GM19351 (cell line): ENCODE data around the gene SLC25A19.
"Not testable (repeated sequence)": the region's sequence is repeated elsewhere in the genome, so short reads cannot be mapped to it uniquely, and the experiment has no call there.

Source experiments
- ATAC-seq: cut with Tn5 transposase; IDR thresholded peaks from one replicate; pipeline ENCODE4 v1.9.1; 2021; ENCODE audit warnings: mild to moderate bottlenecking, moderate library complexity; ENCODE audit not compliant: unreplicated experiment

Gene SLC25A19

DNA sequence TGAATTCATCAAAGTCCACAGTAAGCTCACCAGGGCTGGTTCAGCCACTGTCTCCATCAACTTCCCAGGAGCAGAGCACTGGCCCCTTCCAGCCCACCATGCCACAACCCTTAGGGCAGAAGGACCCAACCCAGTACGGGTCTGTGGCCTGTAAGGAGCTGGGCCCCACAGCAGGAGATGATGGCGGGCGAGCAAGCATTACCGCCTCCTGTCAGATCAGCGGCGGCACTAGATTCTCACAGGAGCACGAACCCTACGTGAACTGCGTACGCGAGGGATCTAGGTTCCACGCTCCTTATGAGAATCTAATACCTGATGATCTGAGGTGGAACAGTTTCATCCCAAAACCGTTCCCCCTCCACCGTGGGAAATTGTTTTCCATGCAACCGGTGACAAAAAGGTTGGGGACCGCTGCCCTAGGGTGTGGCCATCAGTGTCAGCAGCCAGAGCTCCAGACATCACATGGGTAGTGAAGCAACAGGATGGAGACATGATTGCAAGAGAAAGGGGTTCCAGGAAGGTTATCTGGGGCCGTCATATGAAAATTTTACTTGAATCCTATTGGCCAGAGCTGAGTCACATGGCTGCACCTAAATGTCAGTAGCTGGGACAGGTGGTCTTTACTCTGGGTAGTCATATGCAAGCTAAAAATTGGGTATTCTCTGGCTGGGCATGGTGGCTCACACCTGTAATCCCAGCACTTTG lies 12.4 kb upstream of the SLC25A19 start:
- no peak for ATAC-seq

DNA sequence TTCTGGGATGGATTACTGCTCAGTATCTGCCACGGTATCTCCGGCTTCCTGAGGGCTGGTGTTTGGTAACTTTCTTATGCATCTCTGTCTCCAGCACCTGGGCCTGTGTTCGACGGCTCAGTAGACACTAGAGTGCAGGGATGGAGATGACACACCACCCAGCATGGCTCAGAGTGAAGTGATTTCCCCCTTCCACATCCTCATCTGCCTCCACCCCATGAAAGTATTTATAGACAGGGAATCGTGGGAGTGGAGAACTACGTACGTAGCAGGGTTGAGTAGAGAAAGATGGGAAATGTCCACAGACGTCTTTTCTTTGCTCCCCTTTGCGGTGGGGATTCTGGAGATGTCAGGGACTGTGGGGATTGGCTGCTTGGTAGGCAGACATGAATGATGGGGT lies 11.8 kb upstream of the SLC25A19 start:
- no peak for ATAC-seq

DNA sequence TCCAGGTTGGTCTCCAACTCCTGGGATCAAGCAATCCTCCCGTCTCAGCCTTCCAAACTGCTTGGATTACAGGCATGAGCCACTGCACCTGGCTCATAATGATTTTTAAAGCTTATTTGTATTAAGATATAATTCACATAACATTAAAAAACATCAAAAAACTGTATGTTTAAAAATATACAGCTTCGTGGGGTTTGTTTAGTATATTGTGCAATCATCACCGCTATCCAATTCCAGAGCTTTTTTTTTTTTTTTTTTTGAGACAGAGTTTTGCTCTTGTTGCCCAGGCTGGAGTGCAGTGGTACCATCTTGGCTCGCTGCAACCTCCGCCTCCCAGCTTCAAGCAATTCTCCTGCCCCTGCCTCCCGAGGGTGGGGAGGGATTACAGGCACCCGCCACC lies 11.0 kb upstream of the SLC25A19 start:
- ATAC-seq, result no peak

DNA sequence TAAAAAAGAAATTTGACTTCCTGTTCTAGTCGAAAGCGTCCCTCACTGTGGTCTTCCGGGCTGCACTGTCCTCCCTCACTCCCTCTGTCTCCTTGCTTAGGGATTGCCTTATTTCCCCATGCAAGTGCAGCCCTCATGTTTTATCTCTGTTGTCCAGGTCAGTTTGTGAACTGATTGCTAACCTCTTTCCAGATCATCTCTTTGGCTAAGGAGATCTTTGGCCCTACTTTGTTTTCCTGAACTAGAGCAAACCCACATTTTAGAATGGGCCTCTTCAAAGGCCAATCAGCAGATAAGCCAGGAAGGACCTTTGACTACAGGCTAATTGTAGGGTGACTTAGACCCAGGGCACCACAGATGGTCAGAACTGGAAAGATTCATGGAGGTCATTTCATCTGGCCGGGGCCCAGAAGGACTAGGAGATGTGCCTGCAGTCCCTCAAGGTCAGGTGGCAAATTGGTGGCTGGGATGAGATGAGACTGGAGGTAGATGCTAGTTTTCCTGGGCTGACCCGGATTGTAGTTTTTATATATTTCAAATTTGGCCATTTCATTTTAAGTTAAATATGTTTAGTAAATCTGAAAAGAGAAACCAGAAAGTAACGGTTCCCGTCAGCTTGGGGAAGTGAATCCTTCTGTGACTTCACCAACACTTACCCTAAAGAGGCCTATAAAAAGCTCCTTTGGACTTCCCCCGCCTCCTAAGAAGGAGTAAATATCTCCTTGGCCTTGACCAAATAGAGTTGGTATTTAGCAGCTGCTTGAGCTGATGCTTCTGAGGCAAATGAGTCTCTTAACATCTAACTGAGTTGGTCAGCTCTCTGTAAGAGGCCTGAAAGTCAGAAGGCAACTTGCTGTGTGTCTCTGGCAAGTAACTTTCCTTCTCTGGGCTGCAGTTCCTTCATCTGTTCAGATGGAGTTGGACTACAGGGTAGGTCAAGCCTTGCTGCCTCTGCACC lies 6.2 kb upstream of the SLC25A19 start:
- peak; percentile 64 for ATAC-seq

DNA sequence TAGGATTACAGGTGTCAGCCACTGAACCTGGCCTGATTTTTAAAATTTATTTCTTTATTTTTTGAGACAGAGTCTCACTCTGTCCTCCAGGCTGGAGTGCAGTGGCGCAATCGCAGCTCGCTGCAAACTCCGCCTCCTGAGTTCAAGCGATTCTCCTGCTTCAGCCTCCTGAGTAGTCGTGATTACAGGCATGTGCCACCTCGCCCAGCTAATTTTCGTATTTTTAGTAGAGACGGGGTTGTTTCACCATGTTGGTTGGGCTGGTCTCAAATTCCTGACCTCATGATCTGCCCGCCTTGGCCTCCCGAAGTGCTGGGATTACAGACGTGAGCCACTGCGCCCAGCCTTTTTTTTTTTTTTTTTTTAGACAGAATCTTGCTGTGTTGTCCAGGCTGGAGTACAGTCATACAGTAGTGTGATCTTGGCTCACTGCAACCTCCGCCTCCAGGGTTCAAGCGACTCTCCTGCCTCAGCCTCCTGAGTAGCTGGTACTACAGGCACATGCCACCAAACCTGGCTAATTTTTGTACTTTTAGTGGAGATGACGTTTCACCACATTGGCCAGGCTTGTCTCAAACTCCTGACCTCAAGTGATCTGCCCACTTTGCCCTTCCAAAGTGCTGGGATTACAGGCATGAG lies 3.7 kb upstream of the SLC25A19 start:
- not testable (repeated sequence) for ATAC-seq

DNA sequence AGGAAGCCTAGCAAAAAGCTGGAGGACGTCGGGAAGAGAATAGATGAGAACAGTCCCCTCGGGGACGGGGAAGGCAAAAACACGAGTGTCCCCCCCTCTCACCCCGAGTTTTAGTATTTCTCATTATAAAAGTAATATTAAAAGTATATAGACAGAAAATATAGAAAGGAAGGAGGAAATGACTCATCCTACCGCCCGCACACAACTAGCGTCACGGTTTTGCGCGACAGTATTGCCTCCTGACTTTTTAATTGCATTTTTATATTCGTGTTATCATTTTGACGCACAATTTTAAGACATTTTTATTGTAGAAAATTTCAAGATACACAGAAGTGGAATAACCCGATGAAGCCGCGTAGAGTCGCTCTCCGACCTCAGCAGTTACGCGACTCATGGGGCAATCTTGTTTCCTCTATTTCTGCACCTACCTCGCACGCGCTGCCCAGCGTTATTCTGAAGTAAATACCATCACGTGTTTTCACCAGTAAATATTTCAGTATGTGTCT lies 652 bp upstream of the SLC25A19 start:
- ATAC-seq, result no peak

DNA sequence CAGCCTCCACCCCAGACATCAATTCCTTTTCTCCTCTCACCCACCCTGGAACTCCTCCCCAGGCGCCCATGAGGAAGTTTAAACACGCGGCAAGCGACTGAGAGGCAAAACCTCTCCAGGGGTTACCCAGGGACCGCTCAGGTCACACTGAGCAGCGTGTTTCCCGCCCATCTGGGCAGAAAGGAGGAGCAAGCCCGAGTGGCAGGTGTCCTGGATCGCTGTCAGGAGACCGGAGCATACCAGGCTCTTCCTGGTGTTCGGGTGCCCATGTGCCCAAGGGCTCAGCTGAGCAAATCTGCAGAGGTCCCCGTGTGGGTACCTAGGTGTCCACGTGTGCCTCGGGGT lies 491 bp downstream of the SLC25A19 start:
- ATAC-seq, result peak; percentile 20

DNA sequence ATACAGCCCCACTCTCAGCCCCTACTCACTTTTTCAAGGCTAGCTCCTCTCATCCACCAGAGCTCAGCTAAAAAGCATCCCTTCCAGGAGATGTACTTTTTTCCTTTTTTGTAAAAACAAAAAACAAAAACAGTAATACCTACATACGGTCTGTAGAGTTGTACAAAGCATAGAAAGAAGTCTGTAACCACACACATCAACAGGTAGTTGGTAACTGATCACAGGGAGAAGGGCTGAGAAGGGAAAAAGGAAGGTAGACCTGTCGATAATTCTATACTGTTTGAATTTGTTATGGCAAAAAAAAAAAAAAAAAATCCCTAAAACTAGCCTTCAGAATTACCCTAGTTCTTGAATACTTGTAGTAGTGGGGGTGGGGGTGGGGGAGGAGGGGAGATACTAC lies 874 bp downstream of the SLC25A19 start:
- ATAC-seq, result no peak

DNA sequence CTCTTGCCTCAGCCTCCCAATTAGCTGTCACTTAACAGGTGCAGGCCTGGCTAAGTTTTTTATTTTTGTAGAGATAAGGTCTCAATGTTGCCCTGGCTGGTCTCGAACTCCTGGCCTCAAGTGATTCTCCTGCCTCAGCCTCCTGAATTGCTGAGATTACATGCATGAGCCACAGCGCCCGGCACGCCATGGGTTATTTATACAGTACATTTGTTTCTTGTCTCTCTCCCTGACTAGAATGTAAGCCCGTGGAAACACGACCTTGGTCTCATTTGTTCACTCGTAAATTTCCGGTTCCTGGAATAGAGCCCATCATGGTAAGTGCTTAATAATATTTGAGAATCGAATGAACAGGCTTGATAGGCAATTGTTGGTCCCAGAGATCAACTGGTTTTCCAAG lies 2.0 kb downstream of the SLC25A19 start:
- no peak for ATAC-seq

DNA sequence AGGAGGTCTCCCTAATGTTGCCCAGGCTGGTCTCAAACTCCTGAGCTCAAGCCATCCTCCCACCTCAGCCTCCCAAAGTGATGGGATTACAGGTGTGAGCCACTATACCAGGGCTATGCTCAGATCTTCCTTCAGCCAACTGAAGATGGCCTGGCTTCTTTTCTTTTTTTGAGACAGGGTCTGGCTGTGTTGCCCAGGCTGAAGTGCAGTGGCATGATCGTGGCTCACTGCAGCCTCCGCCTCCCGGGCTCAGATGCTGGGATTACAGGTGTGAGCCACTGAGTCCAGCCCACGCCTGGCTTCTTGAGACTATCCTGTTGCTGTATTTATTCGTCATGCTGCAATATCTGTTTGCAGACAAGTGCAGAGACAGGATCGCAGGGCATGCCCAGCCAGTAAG lies 4.1 kb downstream of the SLC25A19 start:
- no peak for ATAC-seq

DNA sequence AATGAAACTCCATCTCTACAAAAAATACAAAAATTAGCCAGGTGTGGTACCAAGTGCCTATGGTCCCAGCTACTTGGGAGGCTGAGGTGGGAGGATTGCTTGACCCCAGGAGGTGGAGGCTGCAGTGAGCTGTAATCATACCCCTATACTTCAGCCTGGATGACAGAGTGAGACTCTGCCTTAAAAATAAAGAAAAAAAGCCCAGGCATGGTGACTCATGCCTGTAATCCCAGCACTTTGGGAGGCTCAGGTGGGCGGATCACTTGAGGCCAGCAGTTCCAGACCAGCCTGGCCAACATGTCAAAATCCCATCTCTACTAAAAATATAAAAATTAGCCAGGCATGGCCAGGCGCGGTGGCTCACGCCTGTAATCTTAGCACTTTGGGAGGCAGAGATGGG lies 9.0 kb downstream of the SLC25A19 start:
- ATAC-seq, result not testable (repeated sequence)

DNA sequence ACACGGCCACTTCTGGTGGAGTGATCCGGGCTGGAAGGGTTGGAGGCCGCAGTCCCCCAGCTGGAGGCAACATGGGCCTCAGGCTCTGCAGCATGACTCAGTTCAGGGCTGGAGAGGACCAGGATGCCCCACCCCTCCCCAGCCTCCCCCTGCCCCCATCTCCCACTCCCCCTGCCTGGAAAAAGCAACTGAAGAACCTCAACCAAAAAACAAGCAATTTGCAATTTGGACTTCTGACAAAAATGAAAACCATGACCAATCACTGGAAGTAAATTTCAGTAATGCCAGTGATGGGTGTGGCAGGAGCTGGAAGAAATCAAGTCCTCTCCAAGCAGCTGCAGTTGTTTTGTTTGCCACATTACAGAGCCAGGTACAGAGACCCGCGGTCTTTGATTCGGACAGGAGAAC lies 11.6 kb downstream of the SLC25A19 start:
- ATAC-seq, result no peak

DNA sequence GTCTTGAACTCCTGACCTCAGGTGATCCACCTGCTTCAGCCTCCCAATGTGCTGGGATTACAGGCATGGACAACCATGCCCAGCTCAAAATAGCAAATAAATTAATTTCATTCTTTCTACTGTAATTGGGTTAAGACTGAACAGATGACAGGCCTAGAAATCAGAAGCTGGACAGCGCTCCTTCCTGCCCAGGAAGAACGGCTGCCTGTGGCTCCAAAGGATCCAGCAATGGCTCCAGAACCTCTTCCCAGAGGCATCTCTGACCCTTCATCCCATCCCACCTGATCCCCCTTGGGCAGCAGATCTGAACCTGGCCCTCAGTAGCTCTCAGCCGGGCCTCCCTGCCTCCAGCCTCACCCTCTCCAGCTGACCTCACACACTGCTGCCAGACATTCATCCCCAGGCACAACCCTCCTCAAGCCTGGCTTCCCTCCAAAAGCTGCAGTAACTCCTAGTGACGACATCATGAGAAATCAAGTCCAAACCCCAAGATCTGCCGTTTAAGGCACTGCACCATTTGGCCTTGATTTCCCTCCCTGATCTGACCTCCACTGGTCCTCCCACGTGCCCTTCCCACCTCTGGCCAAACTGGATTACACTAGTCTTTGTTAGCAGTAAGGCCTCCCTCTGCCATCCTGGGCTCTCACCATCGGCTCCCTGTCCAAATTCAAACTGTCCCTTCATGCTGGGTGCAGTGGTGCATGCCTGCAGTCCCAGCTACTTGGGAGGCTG lies 15.1 kb downstream of the SLC25A19 start:
- ATAC-seq, result no peak

DNA sequence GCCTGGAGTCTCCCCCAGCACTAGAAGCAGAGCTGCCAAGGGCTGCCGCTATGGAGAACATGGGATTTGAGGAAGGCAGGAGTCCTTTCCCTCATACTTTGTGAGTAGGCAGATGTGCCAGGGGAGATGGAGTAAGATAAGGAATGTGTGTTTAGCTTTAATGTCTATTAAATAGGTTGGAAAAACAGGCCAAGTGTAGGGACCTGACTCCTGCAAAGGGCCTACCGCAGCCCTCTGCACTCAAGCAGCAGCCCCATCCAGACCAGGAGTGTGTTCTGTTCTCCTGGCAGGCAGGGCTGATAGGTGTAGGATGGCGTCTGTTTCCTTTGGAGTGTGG lies 16.4 kb downstream of the SLC25A19 start:
- no peak for ATAC-seq

DNA sequence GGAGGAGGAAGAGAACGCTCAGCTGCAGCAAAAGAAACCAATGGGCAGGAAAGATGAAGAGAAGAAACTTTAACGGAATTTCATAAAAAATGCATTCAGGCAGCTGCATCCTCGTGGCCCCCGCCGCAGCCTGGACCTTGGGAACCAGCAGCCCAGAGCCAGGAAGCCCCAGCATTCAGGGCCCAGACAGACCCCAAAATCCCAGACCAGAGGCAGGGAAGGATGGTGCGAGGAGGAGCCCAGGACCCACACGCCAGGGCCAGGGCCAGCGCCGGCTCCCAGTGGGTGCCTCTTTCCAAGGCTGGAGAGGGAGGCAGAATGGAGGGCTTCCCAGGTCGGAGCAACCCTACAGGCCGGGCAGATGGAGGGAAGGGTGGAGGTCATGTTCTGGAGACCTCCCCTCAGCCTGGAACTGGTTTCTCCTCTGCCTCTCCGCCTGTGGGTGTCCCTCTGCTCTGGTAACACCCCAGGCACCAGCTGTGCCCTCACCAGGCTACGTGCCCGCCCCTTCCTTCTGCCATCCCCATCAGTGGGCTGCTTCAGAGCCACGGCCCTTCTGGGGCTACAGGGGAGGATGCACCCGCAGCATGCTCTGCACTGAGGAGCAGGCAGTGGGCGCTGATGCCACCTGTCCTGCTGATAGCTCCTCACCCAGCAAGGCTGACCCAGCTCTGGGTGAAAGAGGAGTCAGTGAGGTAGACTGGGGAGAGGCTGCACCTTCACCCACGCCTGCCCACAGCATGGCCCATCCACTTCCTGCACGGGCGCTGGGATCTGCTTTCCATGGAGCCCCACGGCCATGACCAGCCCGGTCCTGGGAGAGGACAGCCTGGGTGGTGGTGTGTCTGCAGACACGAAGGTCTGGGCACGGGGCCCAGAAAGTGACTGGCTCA lies 17.0 kb downstream of the SLC25A19 start:
- no peak for ATAC-seq

DNA sequence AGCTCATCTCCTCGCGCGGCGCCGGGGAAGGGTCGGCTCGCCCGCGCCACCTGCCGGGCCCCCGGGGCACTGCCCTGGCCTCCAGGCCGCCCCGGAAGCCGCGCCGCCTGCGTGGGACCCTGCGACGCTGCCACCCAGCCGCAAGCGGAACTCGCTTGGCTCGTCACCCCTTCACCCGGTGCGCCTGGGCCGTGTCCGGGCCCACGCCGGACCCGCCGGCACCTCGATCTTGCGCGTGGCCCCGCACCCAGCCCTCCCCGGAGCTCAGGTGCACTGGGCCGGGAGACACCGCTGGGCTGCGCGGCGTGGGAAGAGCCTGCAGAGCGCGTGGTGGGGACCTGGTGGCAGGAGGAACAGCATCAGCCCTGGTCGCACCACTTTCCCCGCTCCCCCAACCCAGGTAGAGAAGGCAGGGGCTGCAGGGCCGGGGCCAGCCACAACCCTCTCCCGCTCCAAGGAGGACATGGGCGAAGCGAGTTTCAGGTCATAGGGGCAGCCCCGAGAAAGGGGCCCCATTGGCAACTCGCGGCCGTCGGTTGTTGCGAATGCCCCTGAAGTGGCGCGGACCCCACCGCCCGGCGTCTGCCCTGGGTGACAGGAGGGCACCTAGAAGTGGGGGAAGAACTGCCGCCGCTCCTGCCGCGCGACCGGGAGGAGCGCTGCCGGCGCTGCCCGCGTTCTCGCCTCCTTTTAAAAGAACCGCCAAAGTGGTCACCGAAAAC lies 17.8 kb downstream of the SLC25A19 start:
- peak; percentile 64 for ATAC-seq

DNA sequence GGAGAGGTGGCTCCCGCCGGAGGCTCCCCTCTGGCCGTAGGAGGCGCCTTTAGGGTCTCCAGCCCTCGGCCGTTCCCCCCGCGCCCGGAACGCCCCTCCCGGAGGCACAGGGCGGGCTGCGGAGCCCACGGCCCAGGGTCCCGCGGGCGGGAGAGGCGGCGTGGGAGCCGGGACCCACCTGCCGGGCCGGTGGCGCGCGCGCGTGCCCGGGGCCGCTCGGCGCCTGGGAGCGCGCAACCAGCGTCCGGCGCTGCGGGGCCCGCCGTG lies 18.3 kb downstream of the SLC25A19 start, which contains the start of gene MIF4GD:
TSS of gene MIF4GD (minus strand) at position 266 of the 267 bp plus-strand sequence. CDS start 1,036 bp downstream, outside the sequence.
- ATAC-seq, result peak; percentile 16

DNA sequence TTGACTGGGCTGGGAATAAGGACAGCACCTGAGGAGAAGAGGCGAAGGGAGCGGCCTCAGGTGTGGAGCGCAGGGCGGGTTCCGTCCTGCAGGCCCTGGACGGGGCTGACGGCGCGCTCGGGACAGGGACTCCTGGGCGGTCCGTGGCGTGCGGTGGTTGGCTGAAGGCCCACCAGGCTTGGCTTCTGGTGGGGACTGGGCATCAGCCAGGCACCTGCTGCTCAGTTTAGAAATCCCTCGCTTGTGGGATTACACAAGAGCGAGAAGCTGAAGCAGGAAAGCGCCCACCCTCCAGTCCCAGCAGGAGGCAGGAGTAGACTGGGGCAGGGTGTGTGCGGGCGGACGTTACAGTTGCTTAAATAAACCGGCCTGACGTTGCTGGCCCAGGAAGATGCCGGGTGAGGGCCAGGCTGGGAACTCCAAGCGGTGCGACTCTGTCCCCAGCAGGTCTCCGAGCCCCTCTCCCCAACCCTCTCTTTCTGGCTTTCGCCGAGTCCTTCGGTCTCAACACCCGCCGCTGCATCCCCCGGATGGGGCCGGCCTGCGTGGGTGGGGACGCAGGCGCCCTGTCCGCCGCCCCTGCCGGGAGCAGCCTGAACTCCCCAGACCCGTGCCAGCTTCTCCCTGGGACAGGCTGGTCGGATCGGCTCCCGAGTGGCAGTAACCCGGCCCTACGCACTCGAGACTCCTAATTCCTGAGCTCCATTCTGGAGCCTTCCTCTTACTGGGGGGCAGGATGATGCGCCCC lies 18.8 kb downstream of the SLC25A19 start:
- ATAC-seq, result peak; percentile 34

DNA sequence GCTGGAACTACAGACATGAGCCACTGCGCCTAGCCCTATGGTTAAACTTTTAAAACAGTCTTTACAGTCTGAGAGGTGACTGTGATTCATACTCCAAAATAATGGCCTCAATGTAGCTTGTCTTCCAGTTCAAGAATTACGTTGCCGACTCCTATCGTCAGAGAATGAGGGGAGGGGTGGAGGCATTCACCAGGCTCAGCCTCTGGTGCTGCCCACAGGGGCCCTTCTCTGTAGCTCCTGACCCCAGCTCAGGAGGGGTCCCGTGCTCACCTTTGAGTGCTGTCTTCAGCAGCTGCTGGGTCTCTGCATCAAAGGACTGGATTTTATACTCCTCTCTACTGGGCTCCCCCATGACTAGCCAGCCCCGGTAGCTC lies 19.4 kb downstream of the SLC25A19 start:
- ATAC-seq, result no peak
